ENCODE measurements around the gene SCFD2. TPM values are rescaled to one million over a fixed set of nuclear protein-coding genes. Genes with fewer than 3 reads are reported as not detected.
"Not testable (repeated sequence)": the region's sequence is repeated elsewhere in the genome, so short reads cannot be mapped to it uniquely, and the experiment has no call there.

SCFD2 gene
- total RNA-seq, 1 experiment from 2014 or later, result 7.4 TPM

DNA sequence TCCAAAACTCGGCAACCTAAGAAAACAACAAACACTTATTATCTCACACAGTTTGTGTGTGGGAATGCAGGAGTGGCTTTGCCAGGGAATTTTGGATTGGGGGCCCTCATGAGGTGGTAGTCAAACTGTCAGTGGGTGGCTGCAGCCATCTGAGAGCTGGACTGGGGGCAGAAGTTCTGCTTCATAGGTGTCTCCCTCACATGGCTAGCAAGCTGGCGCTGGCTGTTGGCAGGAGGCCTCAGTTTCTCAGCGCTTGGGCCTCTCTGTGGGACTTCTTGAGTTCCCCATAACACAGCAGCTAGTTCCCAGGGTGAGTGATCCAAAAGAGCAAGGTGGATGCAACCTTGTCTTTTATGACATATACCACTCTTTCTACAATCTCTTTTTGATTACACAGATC lies 529.7 kb downstream of the SCFD2 start:
- ATAC-seq, result no peak
- Histone ChIP-seq H3K36me3 (ENCODE audit: control insufficient read depth, insufficient read depth, low read length) (no peaks in the 10 kb centered on the region), H3K9me3 (ENCODE audit: control insufficient read depth, insufficient read depth, low read depth, low read length) (no peaks in the 10 kb centered on the region), H3K27me3 (ENCODE audit: control insufficient read depth, insufficient read depth, low read length) (no peaks in the 10 kb centered on the region), H3K4me1 (ENCODE audit: control insufficient read depth, insufficient read depth, low read length) (no peaks in the 10 kb centered on the region), H3K4me3 (ENCODE audit: low read depth in 2 of 2, low read length in 2 of 2) (no peak overlapping the region), H3K27ac (ENCODE audit: low read length) (no peak overlapping the region)
- intact Hi-C loops (cut with micrococcal nuclease; ENCODE audit: unreplicated experiment), result no loop called here
- BruUV-seq (replicated peaks), result no TSS peak
- DNase-seq (ENCODE audit: low read depth, low spot score), result no peak
- CTCF ChIA-PET, result no interaction called here
- POLR2A ChIA-PET, result no interaction called here
- TF ChIP-seq SIN3A (IDR thresholded peaks at IDR 0.05; ENCODE audit: borderline replicate concordance, insufficient read depth, low read depth, low read length), result no peak
- TF ChIP-seq, protein P1, sequence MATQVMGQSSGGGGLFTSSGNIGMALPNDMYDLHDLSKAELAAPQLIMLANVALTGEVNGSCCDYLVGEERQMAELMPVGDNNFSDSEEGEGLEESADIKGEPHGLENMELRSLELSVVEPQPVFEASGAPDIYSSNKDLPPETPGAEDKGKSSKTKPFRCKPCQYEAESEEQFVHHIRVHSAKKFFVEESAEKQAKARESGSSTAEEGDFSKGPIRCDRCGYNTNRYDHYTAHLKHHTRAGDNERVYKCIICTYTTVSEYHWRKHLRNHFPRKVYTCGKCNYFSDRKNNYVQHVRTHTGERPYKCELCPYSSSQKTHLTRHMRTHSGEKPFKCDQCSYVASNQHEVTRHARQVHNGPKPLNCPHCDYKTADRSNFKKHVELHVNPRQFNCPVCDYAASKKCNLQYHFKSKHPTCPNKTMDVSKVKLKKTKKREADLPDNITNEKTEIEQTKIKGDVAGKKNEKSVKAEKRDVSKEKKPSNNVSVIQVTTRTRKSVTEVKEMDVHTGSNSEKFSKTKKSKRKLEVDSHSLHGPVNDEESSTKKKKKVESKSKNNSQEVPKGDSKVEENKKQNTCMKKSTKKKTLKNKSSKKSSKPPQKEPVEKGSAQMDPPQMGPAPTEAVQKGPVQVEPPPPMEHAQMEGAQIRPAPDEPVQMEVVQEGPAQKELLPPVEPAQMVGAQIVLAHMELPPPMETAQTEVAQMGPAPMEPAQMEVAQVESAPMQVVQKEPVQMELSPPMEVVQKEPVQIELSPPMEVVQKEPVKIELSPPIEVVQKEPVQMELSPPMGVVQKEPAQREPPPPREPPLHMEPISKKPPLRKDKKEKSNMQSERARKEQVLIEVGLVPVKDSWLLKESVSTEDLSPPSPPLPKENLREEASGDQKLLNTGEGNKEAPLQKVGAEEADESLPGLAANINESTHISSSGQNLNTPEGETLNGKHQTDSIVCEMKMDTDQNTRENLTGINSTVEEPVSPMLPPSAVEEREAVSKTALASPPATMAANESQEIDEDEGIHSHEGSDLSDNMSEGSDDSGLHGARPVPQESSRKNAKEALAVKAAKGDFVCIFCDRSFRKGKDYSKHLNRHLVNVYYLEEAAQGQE (IDR thresholded peaks at IDR 0.05; ENCODE audit: insufficient read depth in 1 of 2, low read depth in 2 of 2, low read length in 1 of 2), result no peak
- in situ Hi-C loops (cut with HindIII; ENCODE audit: low pct_unique_long_range_greater_than_20kb, low sequenced_read_pairs), result no loop called here

- H3K27ac ChIP-seq (ENCODE audit: low read length); intact Hi-C loops (cut with micrococcal nuclease; ENCODE audit: unreplicated experiment); H3K4me1 ChIP-seq (ENCODE audit: control insufficient read depth, insufficient read depth, low read length); in situ Hi-C loops (cut with HindIII; ENCODE audit: low pct_unique_long_range_greater_than_20kb, low sequenced_read_pairs); H3K27me3 ChIP-seq (ENCODE audit: control insufficient read depth, insufficient read depth, low read length); H3K36me3 ChIP-seq (ENCODE audit: control insufficient read depth, insufficient read depth, low read length); CTCF ChIA-PET; H3K4me3 ChIP-seq (ENCODE audit: low read depth in 2 of 2, low read length in 2 of 2); BruUV-seq (replicated peaks); DNase-seq (ENCODE audit: low read depth, low spot score); ATAC-seq; H3K9me3 ChIP-seq (ENCODE audit: control insufficient read depth, insufficient read depth, low read depth, low read length); POLR2A ChIA-PET: not testable (repeated sequence)
These were observed 531.0 kb downstream of the SCFD2 start for GRCh38 chr4:52834641-52835456.

DNA sequence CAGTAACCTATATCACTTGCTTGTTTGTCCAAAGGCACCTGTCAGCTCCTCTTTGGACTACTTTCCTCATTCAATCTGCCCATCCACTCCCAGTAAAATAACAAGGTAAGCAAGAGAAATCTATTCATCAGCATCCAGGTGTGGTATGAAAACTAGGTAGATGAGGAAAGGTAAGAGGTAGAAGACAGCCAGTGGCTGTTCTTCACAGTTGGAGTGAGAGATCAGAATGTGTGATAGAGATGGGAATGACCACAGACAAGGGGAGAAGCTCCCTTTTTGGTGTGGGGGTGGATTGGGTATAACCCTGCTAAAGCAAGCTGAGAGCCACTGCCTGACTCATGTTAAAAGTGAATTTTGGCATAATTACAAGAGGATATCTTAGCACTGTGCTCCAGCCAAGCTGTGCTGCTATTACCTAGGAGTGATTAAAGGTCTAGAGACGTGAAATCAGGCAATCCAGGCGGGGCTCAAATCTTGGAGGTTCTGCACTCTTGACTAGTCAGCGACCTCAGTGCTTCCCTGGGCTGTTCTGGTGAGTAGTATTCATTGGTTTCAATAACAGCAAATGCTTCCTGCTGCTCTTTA lies 531.8 kb downstream of the SCFD2 start:
- BruUV-seq (replicated peaks), result no TSS peak
- intact Hi-C loops (cut with micrococcal nuclease; ENCODE audit: unreplicated experiment) (no loop called here), in situ Hi-C loops (cut with HindIII; ENCODE audit: low pct_unique_long_range_greater_than_20kb, low sequenced_read_pairs) (no loop called here)
- POLR2A ChIA-PET, result no interaction called here
- Histone ChIP-seq H3K9me3 (ENCODE audit: control insufficient read depth, insufficient read depth, low read depth, low read length) (no peaks in the 10 kb centered on the region), H3K27ac (ENCODE audit: low read length) (no peak overlapping the region), H3K4me3 (ENCODE audit: low read depth in 2 of 2, low read length in 2 of 2) (no peak overlapping the region), H3K27me3 (ENCODE audit: control insufficient read depth, insufficient read depth, low read length) (no peaks in the 10 kb centered on the region), H3K36me3 (ENCODE audit: control insufficient read depth, insufficient read depth, low read length) (no peaks in the 10 kb centered on the region), H3K4me1 (ENCODE audit: control insufficient read depth, insufficient read depth, low read length) (no peaks in the 10 kb centered on the region)
- CTCF ChIA-PET, result no interaction called here
- DNase-seq (ENCODE audit: low read depth, low spot score), result no peak
- TF ChIP-seq POLR2AphosphoS5 (IDR thresholded peaks at IDR 0.05; ENCODE audit: low read depth, low read length) (no peak), SIN3A (IDR thresholded peaks at IDR 0.05; ENCODE audit: borderline replicate concordance, insufficient read depth, low read depth, low read length) (no peak), CTCF (IDR thresholded peaks at IDR 0.05) (no peak), TCF7L2 (IDR thresholded peaks at IDR 0.05; ENCODE audit: low read depth, low read length) (no peak)
- TF ChIP-seq, protein P1 (IDR thresholded peaks at IDR 0.05; ENCODE audit: insufficient read depth in 1 of 2, low read depth in 2 of 2, low read length in 1 of 2), result no peak
- no peak for ATAC-seq
